GM21737 (cell line): ENCODE measurements around the gene EIF4B.
"Not testable (repeated sequence)": the region's sequence is repeated elsewhere in the genome, so short reads cannot be mapped to it uniquely, and the experiment has no call there.

Experiments
- ATAC-seq: cut with Tn5 transposase; IDR thresholded peaks from one replicate; pipeline ENCODE4 v1.9.1; 2021; ENCODE audit warnings: mild to moderate bottlenecking, moderate library complexity; ENCODE audit not compliant: unreplicated experiment

EIF4B gene

GRCh38 chr12:52992699-52993557 lies 13.3 kb upstream of the EIF4B start:
- no peak for ATAC-seq

DNA sequence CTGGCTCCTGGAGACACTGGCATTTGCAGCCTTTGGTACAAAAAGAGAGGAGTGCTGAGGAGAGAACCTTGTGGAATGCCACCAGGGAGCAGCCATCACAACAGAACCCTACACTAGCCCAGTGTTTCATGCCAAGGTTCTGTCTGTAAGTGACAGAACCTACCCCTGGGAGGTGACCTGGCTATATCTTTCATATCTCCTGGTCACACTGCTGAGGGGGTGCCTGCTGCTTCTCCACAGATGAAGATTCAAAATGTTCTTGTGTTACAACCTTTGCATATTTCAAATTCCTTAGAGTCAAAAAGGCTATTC lies 12.7 kb upstream of the EIF4B start:
- ATAC-seq, result no peak

- no peak for ATAC-seq
Observed at GRCh38 chr12:53004178-53004577, 2.1 kb upstream of the EIF4B start.

- ATAC-seq, result no peak
Observed at GRCh38 chr12:53004582-53004981, 1.7 kb upstream of the EIF4B start.

GRCh38 chr12:53005215-53005985 lies 856 bp upstream of the EIF4B start:
- no peak for ATAC-seq

- no peak for ATAC-seq
Observed at GRCh38 chr12:53006810-53007309, 604 bp downstream of the EIF4B start.

- no peak for ATAC-seq
Observed at GRCh38 chr12:53007343-53007742, 1.1 kb downstream of the EIF4B start.

DNA sequence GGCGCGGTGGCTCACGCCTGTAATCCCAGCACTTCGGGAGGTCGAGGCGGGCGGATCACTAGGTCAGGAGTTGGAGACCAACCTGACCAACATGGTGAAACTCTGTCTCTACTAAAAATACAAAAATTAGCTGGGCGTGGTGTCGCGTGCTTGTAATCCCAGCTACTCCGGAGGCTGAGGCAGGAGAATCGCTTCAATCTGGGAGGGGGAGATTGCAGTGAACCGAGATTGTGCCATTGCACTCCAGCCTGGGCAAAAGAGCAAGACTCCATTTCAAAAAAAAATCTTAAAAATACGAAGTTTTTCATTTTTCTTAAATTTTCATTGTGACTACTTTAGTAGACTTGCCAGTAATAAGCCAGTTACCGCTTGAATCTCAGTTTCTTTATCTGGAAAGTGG lies 2.5 kb downstream of the EIF4B start:
- not testable (repeated sequence) for ATAC-seq

- ATAC-seq, result no peak
Observed at GRCh38 chr12:53010955-53011354, 4.7 kb downstream of the EIF4B start.

GRCh38 chr12:53011889-53012288 lies 5.6 kb downstream of the EIF4B start:
- ATAC-seq, result no peak

- no peak for ATAC-seq
Observed at GRCh38 chr12:53012928-53013327, 6.7 kb downstream of the EIF4B start.

DNA sequence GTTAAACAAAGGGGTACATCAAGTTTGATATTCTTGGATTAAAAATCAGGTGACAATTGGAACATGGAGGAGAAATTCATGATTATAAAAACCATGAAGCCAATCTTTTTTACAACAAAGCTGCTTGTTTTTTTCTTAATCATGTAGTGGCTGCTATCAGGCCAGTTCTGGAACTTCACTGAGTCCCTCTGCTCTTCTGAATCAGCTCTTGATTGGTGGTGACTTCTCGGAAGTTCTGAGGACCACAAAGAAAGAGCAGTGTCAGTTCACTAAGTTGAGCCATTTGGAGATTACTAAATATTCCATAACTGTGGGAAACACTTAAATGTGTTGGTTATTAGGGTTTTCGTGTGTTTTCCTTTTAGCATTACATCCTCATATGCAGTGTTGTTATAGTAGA lies 8.5 kb downstream of the EIF4B start:
- ATAC-seq, result no peak

GRCh38 chr12:53025250-53025649 lies 19.0 kb downstream of the EIF4B start:
- no peak for ATAC-seq

DNA sequence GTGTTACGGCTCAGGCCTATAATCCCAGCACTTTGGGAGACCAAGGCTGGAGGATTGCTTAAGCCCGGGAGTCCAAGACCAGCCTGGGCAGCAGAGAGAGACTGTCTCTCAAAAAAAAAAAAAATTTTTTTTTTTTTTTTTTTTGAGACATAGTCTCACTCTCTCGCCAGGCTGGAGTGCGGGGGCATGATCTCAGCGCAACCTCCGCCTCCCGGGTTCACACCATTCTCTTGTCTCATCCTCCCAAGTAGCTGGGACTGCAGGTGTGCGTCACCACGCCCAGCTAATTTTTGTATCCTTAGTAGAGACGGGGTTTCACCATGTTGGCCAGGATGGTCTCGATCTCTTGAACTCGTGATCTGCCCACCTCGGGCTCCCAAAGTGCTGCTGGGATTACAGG lies 20.8 kb downstream of the EIF4B start:
- ATAC-seq, result not testable (repeated sequence)

- ATAC-seq, result no peak
Observed at GRCh38 chr12:53031616-53032015, 25.4 kb downstream of the EIF4B start.

- ATAC-seq, result not testable (repeated sequence)
Observed at GRCh38 chr12:53033832-53034231, 27.6 kb downstream of the EIF4B start.

GRCh38 chr12:53034459-53034858 lies 28.2 kb downstream of the EIF4B start:
- ATAC-seq, result no peak

- ATAC-seq, result no peak
Observed at GRCh38 chr12:53036802-53037201, 30.5 kb downstream of the EIF4B start.

DNA sequence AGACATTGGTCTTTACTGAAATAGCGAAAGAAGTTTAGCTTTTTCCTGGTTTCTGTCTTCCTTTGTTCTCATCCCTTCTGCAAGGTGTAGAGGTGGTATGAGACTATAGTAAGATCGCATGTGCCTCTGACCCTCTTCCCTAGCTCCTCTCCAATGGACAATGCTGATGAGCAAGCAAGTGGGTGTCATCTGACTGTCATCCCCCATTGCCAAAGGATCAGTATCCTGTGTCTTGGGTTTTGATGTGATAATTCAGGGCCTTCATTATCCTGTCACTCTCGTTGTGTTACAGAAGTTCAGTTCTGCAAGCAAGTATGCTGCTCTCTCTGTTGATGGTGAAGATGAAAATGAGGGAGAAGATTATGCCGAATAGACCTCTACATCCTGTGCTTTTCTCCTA lies 33.6 kb downstream of the EIF4B start:
- ATAC-seq, result no peak

GRCh38 chr12:53042607-53043454 lies 36.6 kb downstream of the EIF4B start:
- ATAC-seq, result no peak

DNA sequence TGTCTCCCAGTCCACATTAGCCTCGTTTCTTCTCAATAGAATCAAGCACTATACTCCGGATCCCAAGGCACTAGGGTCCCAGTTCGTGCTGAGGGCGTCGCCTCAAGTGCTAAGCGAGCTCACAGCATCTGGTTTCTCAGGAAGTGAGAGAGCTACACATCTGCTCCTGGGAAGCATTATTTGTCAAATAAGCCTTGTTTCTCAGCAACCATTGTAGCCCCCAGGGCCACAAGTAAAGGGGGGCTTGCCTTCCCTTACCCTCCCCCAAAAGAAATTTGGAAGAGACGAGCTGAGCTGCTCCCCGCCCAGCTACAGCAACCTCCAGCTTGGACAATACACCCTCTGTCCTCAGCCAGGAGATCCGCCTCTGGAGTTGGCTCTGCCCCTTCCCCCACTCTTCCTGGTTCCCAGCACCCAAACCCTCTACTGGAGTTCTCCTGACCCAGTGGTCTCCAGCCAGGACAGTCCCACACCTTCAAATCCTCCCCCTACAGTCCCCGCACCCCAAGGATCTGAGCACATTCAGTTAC lies 37.9 kb downstream of the EIF4B start:
- no peak for ATAC-seq
